ENCODE data around the gene DDIT4. TPM values are rescaled to one million over a fixed set of nuclear protein-coding genes. Genes with fewer than 3 reads are reported as not detected.
A peak's percentile ranks its signal among the peaks of the same experiment; 100 is the strongest.

Gene DDIT4
- total and polyA plus RNA-seq, 9 of the 15 experiments (the other 6 are each of a cell fraction or from before 2014, with no cell fraction given), result 8.2 to 675 (median 159) TPM

DNA sequence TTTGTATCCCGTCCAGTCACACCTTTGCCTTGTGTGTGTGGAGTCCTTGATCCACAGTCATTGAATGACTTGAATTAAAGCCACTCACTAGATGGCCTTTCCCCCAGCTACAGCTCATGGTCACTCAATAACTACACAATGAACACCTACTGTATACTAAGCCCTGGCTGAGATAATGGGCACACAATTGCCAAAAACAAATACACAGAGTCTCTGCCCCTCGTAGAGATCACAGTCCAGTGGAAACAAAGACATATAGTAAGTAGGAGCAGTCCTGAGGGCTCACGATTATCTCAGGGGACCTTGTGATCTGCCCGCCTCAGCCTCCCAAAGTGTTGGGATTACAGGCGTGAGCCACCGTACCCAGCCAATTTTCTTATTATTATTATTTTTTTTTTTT, 22.1 kb upstream of the DDIT4 start:
- no peaks in the 10 kb centered on the region for H3K79me2 ChIP-seq (ENCODE audit: control insufficient read depth, insufficient read depth, low read length)
- no peaks in the 10 kb centered on the region for H3K9me3 ChIP-seq (replicated peaks; ENCODE audit: control insufficient read depth, insufficient read depth, low read depth, low read length)
- no TSS peak for BruUV-seq (replicated peaks)
- 79% methylated on average over 6 of the region's 6 CpGs for WGBS (ENCODE audit: insufficient coverage, low coverage, missing lambda C conversion rate)
- FAIRE-seq (no peak), ATAC-seq (no peak), DNase-seq (ENCODE audit: extremely low read depth in 1 of 4, low spot score in 3 of 4) (no peak)
- H4K20me1 ChIP-seq (replicated peaks; ENCODE audit: control insufficient read depth, insufficient read depth, low read length), result no peaks in the 10 kb centered on the region
- peak overlapping the region; percentile 52 for H2AFZ ChIP-seq (ENCODE audit: low read depth, low read length)
- no peak overlapping the region for H3K4me3 ChIP-seq
- no peak overlapping the region for H3K9ac ChIP-seq (ENCODE audit: insufficient read depth in 1 of 2, low read depth in 2 of 2, low read length in 2 of 2)
- POLR2A ChIA-PET, result interaction anchor here (0.6 to 7.5 kb wide), 5 partner anchors 7 to 36 kb away, joined by 3 to 42 read pairs (median 3); partner anchors contain the start of gene ANAPC16
- TF ChIP-seq CBX8 (IDR thresholded peaks at IDR 0.05; ENCODE audit: borderline replicate concordance, extremely low read depth, low read depth, low read length, poor library complexity, severe bottlenecking) (no peak), BRD9 (IDR thresholded peaks at IDR 0.05; ENCODE audit: low read depth, partially characterized antibody) (no peak), ZKSCAN8 (CRISPR knock-in tag; IDR thresholded peaks at IDR 0.05) (0 out of 2 replicates have a peak, but pooled peaks have one; percentile 30)
- H3K9me1 ChIP-seq (ENCODE audit: control insufficient read depth, insufficient read depth, low read length), result no peaks in the 10 kb centered on the region
- peaks cover 26 to 39% of the 10 kb centered on the region in 2 experiments for H3K4me1 ChIP-seq (replicated peaks in 1 of 2; ENCODE audit: control insufficient read depth in 2 of 2, insufficient read depth in 2 of 2, low read length in 2 of 2)
- CTCF ChIA-PET (ENCODE audit: low intra/inter-chr PET ratio), result no interaction called here
- H3K27ac ChIP-seq (ENCODE audit: extremely low read depth, low read depth, low read length), result no peak overlapping the region
- no peaks in the 10 kb centered on the region for H3K27me3 ChIP-seq (ENCODE audit: control insufficient read depth in 2 of 2, insufficient read depth in 2 of 2, low read length in 2 of 2)
- no peak overlapping the region for H3K4me2 ChIP-seq (ENCODE audit: insufficient read depth, low read length)
- in situ Hi-C loops (cut with MboI), result no loop called here
- H3K36me3 ChIP-seq (ENCODE audit: control insufficient read depth, insufficient read depth, low read length), result no peaks in the 10 kb centered on the region
- intact Hi-C loops (cut with micrococcal nuclease), result no loop called here

DNA sequence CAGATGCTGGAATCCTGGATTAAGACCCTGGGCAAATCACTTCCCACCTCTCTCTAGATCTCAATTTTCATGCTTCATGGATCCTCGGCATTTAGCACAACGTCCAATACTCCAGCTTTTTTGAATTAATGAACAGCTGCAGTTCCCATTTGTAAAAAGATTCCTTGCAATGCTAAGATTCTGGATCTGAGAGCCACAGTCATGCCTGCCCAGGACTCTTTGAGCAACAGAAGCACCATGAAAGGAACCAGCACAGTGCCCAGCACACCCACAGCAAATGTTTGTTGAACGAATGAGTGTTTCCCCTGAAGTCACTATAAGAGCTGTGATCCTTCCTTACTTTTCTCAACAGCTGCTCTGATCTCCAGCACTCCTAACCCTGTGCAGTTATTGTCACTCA, 20.8 kb upstream of the DDIT4 start:
- Histone ChIP-seq H3K4me3 (no peak overlapping the region), H3K36me3 (ENCODE audit: control insufficient read depth, insufficient read depth, low read length) (no peaks in the 10 kb centered on the region), H3K9ac (ENCODE audit: insufficient read depth in 1 of 2, low read depth in 2 of 2, low read length in 2 of 2) (no peak overlapping the region), H4K20me1 (replicated peaks; ENCODE audit: control insufficient read depth, insufficient read depth, low read length) (no peaks in the 10 kb centered on the region), H3K4me2 (ENCODE audit: insufficient read depth, low read length) (no peak overlapping the region), H3K79me2 (ENCODE audit: control insufficient read depth, insufficient read depth, low read length) (no peaks in the 10 kb centered on the region), H3K27ac (ENCODE audit: extremely low read depth, low read depth, low read length) (peak overlapping the region; percentile 20; the same call in 1 of the 3 replicates), H3K27me3 (ENCODE audit: control insufficient read depth in 2 of 2, insufficient read depth in 2 of 2, low read length in 2 of 2) (no peaks in the 10 kb centered on the region), H3K9me3 (replicated peaks; ENCODE audit: control insufficient read depth, insufficient read depth, low read depth, low read length) (no peaks in the 10 kb centered on the region), H2AFZ (ENCODE audit: low read depth, low read length) (peak overlapping the region; percentile 59), H3K9me1 (ENCODE audit: control insufficient read depth, insufficient read depth, low read length) (no peaks in the 10 kb centered on the region), H3K4me1 (replicated peaks in 1 of 2; ENCODE audit: control insufficient read depth in 2 of 2, insufficient read depth in 2 of 2, low read length in 2 of 2) (peaks cover 32 to 45% of the 10 kb centered on the region in 2 experiments)
- ATAC-seq (no peak), DNase-seq (ENCODE audit: extremely low read depth in 1 of 4, low spot score in 3 of 4) (no peak), FAIRE-seq (no peak)
- 84% methylated on average over 3 of the region's 3 CpGs for WGBS (ENCODE audit: insufficient coverage, low coverage, missing lambda C conversion rate)
- CTCF ChIA-PET (ENCODE audit: low intra/inter-chr PET ratio), result no interaction called here
- BruUV-seq (replicated peaks), result no TSS peak
- intact Hi-C loops (cut with micrococcal nuclease) (no loop called here), in situ Hi-C loops (cut with MboI) (no loop called here)
- POLR2A ChIA-PET, result interaction anchor here (0.6 to 15.0 kb wide), 5 partner anchors 12 to 50 kb away, joined by 3 to 277 read pairs (median 9); partner anchors contain the start of gene DDIT4
- TF ChIP-seq, protein P1, sequence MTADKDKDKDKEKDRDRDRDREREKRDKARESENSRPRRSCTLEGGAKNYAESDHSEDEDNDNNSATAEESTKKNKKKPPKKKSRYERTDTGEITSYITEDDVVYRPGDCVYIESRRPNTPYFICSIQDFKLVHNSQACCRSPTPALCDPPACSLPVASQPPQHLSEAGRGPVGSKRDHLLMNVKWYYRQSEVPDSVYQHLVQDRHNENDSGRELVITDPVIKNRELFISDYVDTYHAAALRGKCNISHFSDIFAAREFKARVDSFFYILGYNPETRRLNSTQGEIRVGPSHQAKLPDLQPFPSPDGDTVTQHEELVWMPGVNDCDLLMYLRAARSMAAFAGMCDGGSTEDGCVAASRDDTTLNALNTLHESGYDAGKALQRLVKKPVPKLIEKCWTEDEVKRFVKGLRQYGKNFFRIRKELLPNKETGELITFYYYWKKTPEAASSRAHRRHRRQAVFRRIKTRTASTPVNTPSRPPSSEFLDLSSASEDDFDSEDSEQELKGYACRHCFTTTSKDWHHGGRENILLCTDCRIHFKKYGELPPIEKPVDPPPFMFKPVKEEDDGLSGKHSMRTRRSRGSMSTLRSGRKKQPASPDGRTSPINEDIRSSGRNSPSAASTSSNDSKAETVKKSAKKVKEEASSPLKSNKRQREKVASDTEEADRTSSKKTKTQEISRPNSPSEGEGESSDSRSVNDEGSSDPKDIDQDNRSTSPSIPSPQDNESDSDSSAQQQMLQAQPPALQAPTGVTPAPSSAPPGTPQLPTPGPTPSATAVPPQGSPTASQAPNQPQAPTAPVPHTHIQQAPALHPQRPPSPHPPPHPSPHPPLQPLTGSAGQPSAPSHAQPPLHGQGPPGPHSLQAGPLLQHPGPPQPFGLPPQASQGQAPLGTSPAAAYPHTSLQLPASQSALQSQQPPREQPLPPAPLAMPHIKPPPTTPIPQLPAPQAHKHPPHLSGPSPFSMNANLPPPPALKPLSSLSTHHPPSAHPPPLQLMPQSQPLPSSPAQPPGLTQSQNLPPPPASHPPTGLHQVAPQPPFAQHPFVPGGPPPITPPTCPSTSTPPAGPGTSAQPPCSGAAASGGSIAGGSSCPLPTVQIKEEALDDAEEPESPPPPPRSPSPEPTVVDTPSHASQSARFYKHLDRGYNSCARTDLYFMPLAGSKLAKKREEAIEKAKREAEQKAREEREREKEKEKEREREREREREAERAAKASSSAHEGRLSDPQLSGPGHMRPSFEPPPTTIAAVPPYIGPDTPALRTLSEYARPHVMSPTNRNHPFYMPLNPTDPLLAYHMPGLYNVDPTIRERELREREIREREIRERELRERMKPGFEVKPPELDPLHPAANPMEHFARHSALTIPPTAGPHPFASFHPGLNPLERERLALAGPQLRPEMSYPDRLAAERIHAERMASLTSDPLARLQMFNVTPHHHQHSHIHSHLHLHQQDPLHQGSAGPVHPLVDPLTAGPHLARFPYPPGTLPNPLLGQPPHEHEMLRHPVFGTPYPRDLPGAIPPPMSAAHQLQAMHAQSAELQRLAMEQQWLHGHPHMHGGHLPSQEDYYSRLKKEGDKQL (CRISPR knock-in tag; IDR thresholded peaks at IDR 0.05; ENCODE audit: borderline replicate concordance), result no peak
- TF ChIP-seq, protein P2, sequence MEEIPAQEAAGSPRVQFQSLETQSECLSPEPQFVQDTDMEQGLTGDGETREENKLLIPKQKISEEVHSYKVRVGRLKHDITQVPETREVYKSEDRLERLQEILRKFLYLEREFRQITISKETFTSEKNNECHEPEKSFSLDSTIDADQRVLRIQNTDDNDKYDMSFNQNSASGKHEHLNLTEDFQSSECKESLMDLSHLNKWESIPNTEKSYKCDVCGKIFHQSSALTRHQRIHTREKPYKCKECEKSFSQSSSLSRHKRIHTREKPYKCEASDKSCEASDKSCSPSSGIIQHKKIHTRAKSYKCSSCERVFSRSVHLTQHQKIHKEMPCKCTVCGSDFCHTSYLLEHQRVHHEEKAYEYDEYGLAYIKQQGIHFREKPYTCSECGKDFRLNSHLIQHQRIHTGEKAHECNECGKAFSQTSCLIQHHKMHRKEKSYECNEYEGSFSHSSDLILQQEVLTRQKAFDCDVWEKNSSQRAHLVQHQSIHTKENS (CRISPR knock-in tag; IDR thresholded peaks at IDR 0.05), result no peak
- TF ChIP-seq SMAD2 (IDR thresholded peaks at IDR 0.05; ENCODE audit: low read depth, low read length) (no peak), HDAC8 (tag; IDR thresholded peaks at IDR 0.05) (no peak; the same call in 1 of the 2 replicates), SIN3A (IDR thresholded peaks at IDR 0.05; ENCODE audit: borderline replicate concordance in 2 of 2, control insufficient read depth in 1 of 2, low read depth in 2 of 2, low read length in 2 of 2) (no peak)
